HepG2 (cell line): ENCODE data around the gene LMBRD2. TPM values are rescaled to one million over a fixed set of nuclear protein-coding genes. Genes with fewer than 3 reads are reported as not detected.

Experiments used
- AKAP8 ChIP-seq: sonication (generic); formaldehyde crosslinking; IDR thresholded peaks from 2 replicates; pipeline ENCODE4 v1.5.1; 2020; ENCODE audit warnings: mild to moderate bottlenecking, missing genetic modification reagents
- ATF2 ChIP-seq: sonication (generic); formaldehyde crosslinking; IDR thresholded peaks from 2 replicates; pipeline ENCODE4 v1.4.0; 2020; ENCODE audit warnings: missing genetic modification reagents
- CBFB ChIP-seq: sonication (generic); formaldehyde crosslinking; IDR thresholded peaks from 2 replicates; pipeline ENCODE4 v1.4.0; 2020; ENCODE audit warnings: missing genetic modification reagents
- EHMT2 ChIP-seq: fragments of 200-600 bp; sonication (generic); IDR thresholded peaks from 2 replicates; pipeline ENCODE4 v1.7.0; 2017; ENCODE audit warnings: antibody characterized with exemption, low read depth, low read length, borderline replicate concordance
- ELF1 ChIP-seq: sonication (generic); formaldehyde crosslinking; IDR thresholded peaks from 2 replicates; pipeline ENCODE4 v1.4.0; 2020; ENCODE audit warnings: missing genetic modification reagents
- FOXK2 ChIP-seq: fragments of 450-650 bp; IDR thresholded peaks from 2 replicates; pipeline ENCODE4 v1.6.1; 2016
- HMGXB4 ChIP-seq, 2 experiments: sonication (generic) in 1 of 2; formaldehyde crosslinking in 1 of 2; IDR thresholded peaks; 2 replicates each; pipeline versions ENCODE4 v1.4.0 to v1.6.1; 2018 to 2020; ENCODE audit warnings: missing genetic modification reagents in 2 of 2, borderline replicate concordance in 1 of 2, low read depth in 1 of 2, mild to moderate bottlenecking in 1 of 2, missing biosample characterization in 1 of 2
- NCOR1 ChIP-seq: fragments of 200-600 bp; sonication (generic); IDR thresholded peaks from 2 replicates; pipeline ENCODE4 v1.7.0; 2017; ENCODE audit warnings: antibody characterized with exemption, low read length, borderline replicate concordance
- NFRKB ChIP-seq: fragments of 450-650 bp; IDR thresholded peaks from 2 replicates; pipeline ENCODE4 v1.6.1; 2017
- SALL1 ChIP-seq: sonication (generic); formaldehyde crosslinking; IDR thresholded peaks from 2 replicates; pipeline ENCODE4 v1.8.0; 2022; ENCODE audit warnings: mild to moderate bottlenecking, missing genetic modification reagents
- STAG1 ChIP-seq: sonication (generic); formaldehyde crosslinking; IDR thresholded peaks from 2 replicates; pipeline ENCODE4 v1.4.0; 2020; ENCODE audit warnings: missing genetic modification reagents
- THAP11 ChIP-seq: IDR thresholded peaks from 2 replicates; pipeline ENCODE4 v1.6.1; 2016; ENCODE audit warnings: missing biosample characterization, missing genetic modification reagents
- ZNF124 ChIP-seq: sonication (generic); formaldehyde crosslinking; IDR thresholded peaks from 2 replicates; pipeline ENCODE4 v1.4.0; 2020; ENCODE audit warnings: missing genetic modification reagents
- ZNF292 ChIP-seq: sonication (generic); formaldehyde crosslinking; IDR thresholded peaks from 2 replicates; pipeline ENCODE4 v1.8.1; 2022; ENCODE audit warnings: mild to moderate bottlenecking, low read depth, missing genetic modification reagents, borderline replicate concordance
- ZNF781 ChIP-seq: sonication (generic); formaldehyde crosslinking; IDR thresholded peaks from 2 replicates; pipeline ENCODE4 v1.5.1; 2020; ENCODE audit warnings: borderline replicate concordance, mild to moderate bottlenecking, missing genetic modification reagents; ENCODE audit errors: not compliant biosample characterization
- polyA plus RNA-seq, 8 experiments: library from polyadenylated mRNA; depleted of rRNA in 3 of 8; stranded (reverse) in 7 of 8; unstranded in 1 of 8; fragments of >200 nt; fragmentation: Illumina TruSeq in 4 of 8; extraction: Trizol in 4 of 8; gene quantifications; 2 replicates each; pipeline versions ENCODE4 v1.2.1 to v1.2.3, GENCODE V29; 2011 to 2016; ENCODE audit warnings: low read depth in 4 of 8, missing spikeins in 1 of 8, mixed read lengths in 1 of 8; ENCODE audit not compliant: insufficient read depth in 1 of 8
- total RNA-seq, 5 experiments: library from RNA; depleted of rRNA; stranded (reverse); fragments of >200 nt; fragmentation: Illumina TruSeq; extraction: Trizol; gene quantifications; 2 replicates each; pipeline ENCODE4 v1.2.3, GENCODE V29; 2016; ENCODE audit warnings: low read depth in 1 of 5
- TF ChIP-seq, protein P1 (sequence below): sonication (generic); formaldehyde crosslinking; IDR thresholded peaks from 2 replicates; pipeline ENCODE4 v1.5.0; 2020; ENCODE audit warnings: mild to moderate bottlenecking, missing genetic modification reagents
- TF ChIP-seq, protein P2 (sequence below): sonication (generic); formaldehyde crosslinking; IDR thresholded peaks from 2 replicates; pipeline ENCODE4 v1.4.0; 2020; ENCODE audit warnings: missing genetic modification reagents, borderline replicate concordance
- TF ChIP-seq, protein P3 (sequence below): sonication (generic); formaldehyde crosslinking; IDR thresholded peaks from 2 replicates; pipeline ENCODE4 v1.5.1; 2020; ENCODE audit warnings: missing genetic modification reagents, mild to moderate bottlenecking, borderline replicate concordance
- TF ChIP-seq, protein P4 (sequence below): IDR thresholded peaks from 2 replicates; pipeline ENCODE4 v1.6.1; 2016; ENCODE audit warnings: missing genetic modification reagents, missing compliant biosample characterization

The LMBRD2 gene
- total and polyA plus RNA-seq, 2 of the 13 experiments (the other 11 are each of a cell fraction or from before 2014, with no cell fraction given), result 2.0 to 4.7 TPM

GRCh38 chr5:36079200-36079781, 72.4 kb downstream of the LMBRD2 start (continued):
- TF ChIP-seq, protein P1, sequence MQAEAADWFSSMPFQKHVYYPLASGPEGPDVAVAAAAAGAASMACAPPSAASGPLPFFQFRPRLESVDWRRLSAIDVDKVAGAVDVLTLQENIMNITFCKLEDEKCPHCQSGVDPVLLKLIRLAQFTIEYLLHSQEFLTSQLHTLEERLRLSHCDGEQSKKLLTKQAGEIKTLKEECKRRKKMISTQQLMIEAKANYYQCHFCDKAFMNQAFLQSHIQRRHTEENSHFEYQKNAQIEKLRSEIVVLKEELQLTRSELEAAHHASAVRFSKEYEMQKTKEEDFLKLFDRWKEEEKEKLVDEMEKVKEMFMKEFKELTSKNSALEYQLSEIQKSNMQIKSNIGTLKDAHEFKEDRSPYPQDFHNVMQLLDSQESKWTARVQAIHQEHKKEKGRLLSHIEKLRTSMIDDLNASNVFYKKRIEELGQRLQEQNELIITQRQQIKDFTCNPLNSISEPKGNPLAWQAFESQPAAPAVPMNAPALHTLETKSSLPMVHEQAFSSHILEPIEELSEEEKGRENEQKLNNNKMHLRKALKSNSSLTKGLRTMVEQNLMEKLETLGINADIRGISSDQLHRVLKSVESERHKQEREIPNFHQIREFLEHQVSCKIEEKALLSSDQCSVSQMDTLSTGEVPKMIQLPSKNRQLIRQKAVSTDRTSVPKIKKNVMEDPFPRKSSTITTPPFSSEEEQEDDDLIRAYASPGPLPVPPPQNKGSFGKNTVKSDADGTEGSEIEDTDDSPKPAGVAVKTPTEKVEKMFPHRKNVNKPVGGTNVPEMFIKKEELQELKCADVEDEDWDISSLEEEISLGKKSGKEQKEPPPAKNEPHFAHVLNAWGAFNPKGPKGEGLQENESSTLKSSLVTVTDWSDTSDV (CRISPR knock-in tag), result no peak
- TF ChIP-seq, protein P2, sequence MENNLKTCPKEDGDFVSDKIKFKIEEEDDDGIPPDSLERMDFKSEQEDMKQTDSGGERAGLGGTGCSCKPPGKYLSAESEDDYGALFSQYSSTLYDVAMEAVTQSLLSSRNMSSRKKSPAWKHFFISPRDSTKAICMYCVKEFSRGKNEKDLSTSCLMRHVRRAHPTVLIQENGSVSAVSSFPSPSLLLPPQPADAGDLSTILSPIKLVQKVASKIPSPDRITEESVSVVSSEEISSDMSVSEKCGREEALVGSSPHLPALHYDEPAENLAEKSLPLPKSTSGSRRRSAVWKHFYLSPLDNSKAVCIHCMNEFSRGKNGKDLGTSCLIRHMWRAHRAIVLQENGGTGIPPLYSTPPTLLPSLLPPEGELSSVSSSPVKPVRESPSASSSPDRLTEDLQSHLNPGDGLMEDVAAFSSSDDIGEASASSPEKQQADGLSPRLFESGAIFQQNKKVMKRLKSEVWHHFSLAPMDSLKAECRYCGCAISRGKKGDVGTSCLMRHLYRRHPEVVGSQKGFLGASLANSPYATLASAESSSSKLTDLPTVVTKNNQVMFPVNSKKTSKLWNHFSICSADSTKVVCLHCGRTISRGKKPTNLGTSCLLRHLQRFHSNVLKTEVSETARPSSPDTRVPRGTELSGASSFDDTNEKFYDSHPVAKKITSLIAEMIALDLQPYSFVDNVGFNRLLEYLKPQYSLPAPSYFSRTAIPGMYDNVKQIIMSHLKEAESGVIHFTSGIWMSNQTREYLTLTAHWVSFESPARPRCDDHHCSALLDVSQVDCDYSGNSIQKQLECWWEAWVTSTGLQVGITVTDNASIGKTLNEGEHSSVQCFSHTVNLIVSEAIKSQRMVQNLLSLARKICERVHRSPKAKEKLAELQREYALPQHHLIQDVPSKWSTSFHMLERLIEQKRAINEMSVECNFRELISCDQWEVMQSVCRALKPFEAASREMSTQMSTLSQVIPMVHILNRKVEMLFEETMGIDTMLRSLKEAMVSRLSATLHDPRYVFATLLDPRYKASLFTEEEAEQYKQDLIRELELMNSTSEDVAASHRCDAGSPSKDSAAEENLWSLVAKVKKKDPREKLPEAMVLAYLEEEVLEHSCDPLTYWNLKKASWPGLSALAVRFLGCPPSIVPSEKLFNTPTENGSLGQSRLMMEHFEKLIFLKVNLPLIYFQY (CRISPR knock-in tag), result no peak
- no peak for TF ChIP-seq ATF2 (CRISPR knock-in tag)
- no peak for TF ChIP-seq ZNF292
- no peak for TF ChIP-seq NCOR1
- no peak for TF ChIP-seq FOXK2
- 0 out of 2 replicates have a peak, but pooled peaks have one; percentile 22 for TF ChIP-seq THAP11 (CRISPR knock-in tag)
- peak; percentile 73 for TF ChIP-seq STAG1 (CRISPR knock-in tag)
- TF ChIP-seq, protein P3, sequence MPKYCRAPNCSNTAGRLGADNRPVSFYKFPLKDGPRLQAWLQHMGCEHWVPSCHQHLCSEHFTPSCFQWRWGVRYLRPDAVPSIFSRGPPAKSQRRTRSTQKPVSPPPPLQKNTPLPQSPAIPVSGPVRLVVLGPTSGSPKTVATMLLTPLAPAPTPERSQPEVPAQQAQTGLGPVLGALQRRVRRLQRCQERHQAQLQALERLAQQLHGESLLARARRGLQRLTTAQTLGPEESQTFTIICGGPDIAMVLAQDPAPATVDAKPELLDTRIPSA (CRISPR knock-in tag), result no peak
- TF ChIP-seq CBFB (CRISPR knock-in tag), result no peak
- TF ChIP-seq HMGXB4 (CRISPR knock-in tag; IDR thresholded peaks at IDR 0.05; ENCODE audit: borderline replicate concordance in 1 of 2, low read depth in 1 of 2), result peak in 1 of 2 experiments; percentile 56; a peak in 1 of 4 replicates
- TF ChIP-seq, protein P4, sequence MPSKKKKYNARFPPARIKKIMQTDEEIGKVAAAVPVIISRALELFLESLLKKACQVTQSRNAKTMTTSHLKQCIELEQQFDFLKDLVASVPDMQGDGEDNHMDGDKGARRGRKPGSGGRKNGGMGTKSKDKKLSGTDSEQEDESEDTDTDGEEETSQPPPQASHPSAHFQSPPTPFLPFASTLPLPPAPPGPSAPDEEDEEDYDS (CRISPR knock-in tag), result no peak
- no peak for TF ChIP-seq ZNF124 (CRISPR knock-in tag)
- TF ChIP-seq ZNF781 (CRISPR knock-in tag), result no peak
- no peak for TF ChIP-seq AKAP8 (CRISPR knock-in tag)
- no peak for TF ChIP-seq EHMT2
- no peak for TF ChIP-seq ELF1 (CRISPR knock-in tag)
- 0 out of 2 replicates have a peak, but pooled peaks have one; percentile 18 for TF ChIP-seq SALL1 (CRISPR knock-in tag)
- no peak for TF ChIP-seq NFRKB
